ENCODE measurements around the gene PRKAR1B. TPM values are rescaled to one million over a fixed set of nuclear protein-coding genes. Genes with fewer than 3 reads are reported as not detected.

PRKAR1B gene
- total and polyA plus RNA-seq, 10 of the 15 experiments (the other 5 are each of a cell fraction or from before 2014, with no cell fraction given) = 1.4 to 45.6 (median 19.3) TPM

DNA sequence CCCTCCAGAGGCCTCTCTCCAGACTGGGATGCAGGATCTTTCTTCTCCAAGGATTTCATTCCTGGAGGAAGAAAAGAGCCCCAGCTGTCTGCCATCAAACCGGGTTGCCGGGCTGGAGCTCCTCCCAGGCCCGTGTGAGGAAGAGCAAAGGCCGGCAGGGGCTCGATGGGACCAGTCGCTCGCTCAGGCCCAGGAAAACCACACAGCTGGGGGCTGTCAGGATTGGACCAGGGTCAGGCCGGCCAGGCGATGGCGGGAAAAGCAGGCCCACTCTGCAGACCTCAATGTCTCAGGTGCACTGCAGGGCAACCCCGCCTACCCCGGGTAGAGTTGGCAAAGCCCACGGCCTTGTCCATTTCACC, 98.7 kb downstream of the PRKAR1B start (continued):
- TF ChIP-seq IRF5 (IDR thresholded peaks at IDR 0.05; ENCODE audit: borderline replicate concordance) = no peak
- no peak for TF ChIP-seq YY1 (IDR thresholded peaks at IDR 0.05; ENCODE audit: low read depth, low read length)
- TF ChIP-seq RBBP5 (conservative IDR thresholded peaks at IDR 0.05) = no peak
- no peak for TF ChIP-seq NFYA (IDR thresholded peaks at IDR 0.05; ENCODE audit: borderline replicate concordance, low read depth, low read length)
- no peak for TF ChIP-seq SMC3 (IDR thresholded peaks at IDR 0.05; ENCODE audit: borderline replicate concordance, low read length)
- TF ChIP-seq BACH1 (IDR thresholded peaks at IDR 0.05; ENCODE audit: borderline replicate concordance) = no peak

GRCh38 chr7:627661-628401, 99.2 kb downstream of the PRKAR1B start:
- in situ Hi-C loops (cut with MboI) = no loop called here
- Histone ChIP-seq H3K27me3 (replicated peaks in 1 of 2; ENCODE audit: control insufficient read depth in 2 of 2, insufficient read depth in 2 of 2, low read length in 1 of 2) (no peaks in the 10 kb centered on the region), H3K4me2 (ENCODE audit: control insufficient read depth, insufficient read depth) (no peak overlapping the region), H3K79me2 (ENCODE audit: control insufficient read depth, insufficient read depth, low read length) (no peaks in the 10 kb centered on the region), H3K9ac (ENCODE audit: control insufficient read depth, insufficient read depth, low read length) (no peak overlapping the region), H3K9me3 (replicated peaks; ENCODE audit: control insufficient read depth, insufficient read depth, low read length) (peaks cover 1% of the 10 kb centered on the region; the same call in 2 of the 3 replicates), H4K20me1 (ENCODE audit: control insufficient read depth, insufficient read depth) (no peaks in the 10 kb centered on the region), H3K36me3 (ENCODE audit: control insufficient read depth in 2 of 2, insufficient read depth in 2 of 2, low read length in 1 of 2) (no peaks in the 10 kb centered on the region; a peak in 2 of 4 replicates), H3K27ac (ENCODE audit: control insufficient read depth, insufficient read depth) (no peak overlapping the region), H3K4me1 (ENCODE audit: control insufficient read depth, insufficient read depth, low read length) (no peaks in the 10 kb centered on the region), H3K4me3 (no peak overlapping the region), H2AFZ (ENCODE audit: control insufficient read depth, low read depth, low read length) (no peak overlapping the region)
- ChIA-PET SMC1A (ENCODE audit: uncharacterized antibody, unreplicated experiment) (no interaction called here), POLR2A (no interaction called here), CTCF (no interaction called here), RAD21 (ENCODE audit: unreplicated experiment) (no interaction called here)
- DNase-seq (ENCODE audit: low read depth, low spot score) (no peak), ATAC-seq (no peak), FAIRE-seq (no peak)
- intact Hi-C loops (cut with micrococcal nuclease; ENCODE audit: unreplicated experiment) = no loop called here
- TF ChIP-seq KLF5 (IDR thresholded peaks at IDR 0.05; ENCODE audit: partially characterized antibody) (no peak), EGR1 (IDR thresholded peaks at IDR 0.05; ENCODE audit: borderline replicate concordance in 1 of 2, low read depth in 2 of 2, low read length in 2 of 2) (no peak), RBBP5 (conservative IDR thresholded peaks at IDR 0.05) (no peak), ASH2L (IDR thresholded peaks at IDR 0.05; ENCODE audit: borderline replicate concordance, low read depth) (no peak), MXI1 (IDR thresholded peaks at IDR 0.05; ENCODE audit: low read depth, low read length) (no peak), SPI1 (IDR thresholded peaks at IDR 0.05; ENCODE audit: borderline replicate concordance, insufficient read depth, low read depth, low read length) (no peak), SMC3 (IDR thresholded peaks at IDR 0.05; ENCODE audit: borderline replicate concordance, low read length) (no peak), ETV6 (conservative IDR thresholded peaks at IDR 0.05 in 1 of 2, IDR thresholded peaks at IDR 0.05 in 1 of 2; ENCODE audit: borderline replicate concordance in 1 of 2, low read depth in 1 of 2) (no peak), NFXL1 (IDR thresholded peaks at IDR 0.05; ENCODE audit: borderline replicate concordance) (no peak)
- TF ChIP-seq, protein P1, sequence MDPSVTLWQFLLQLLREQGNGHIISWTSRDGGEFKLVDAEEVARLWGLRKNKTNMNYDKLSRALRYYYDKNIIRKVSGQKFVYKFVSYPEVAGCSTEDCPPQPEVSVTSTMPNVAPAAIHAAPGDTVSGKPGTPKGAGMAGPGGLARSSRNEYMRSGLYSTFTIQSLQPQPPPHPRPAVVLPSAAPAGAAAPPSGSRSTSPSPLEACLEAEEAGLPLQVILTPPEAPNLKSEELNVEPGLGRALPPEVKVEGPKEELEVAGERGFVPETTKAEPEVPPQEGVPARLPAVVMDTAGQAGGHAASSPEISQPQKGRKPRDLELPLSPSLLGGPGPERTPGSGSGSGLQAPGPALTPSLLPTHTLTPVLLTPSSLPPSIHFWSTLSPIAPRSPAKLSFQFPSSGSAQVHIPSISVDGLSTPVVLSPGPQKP (IDR thresholded peaks at IDR 0.05; ENCODE audit: low read depth, low read length) = no peak
- no TSS peak for BruUV-seq (replicated peaks)
- WGBS (ENCODE audit: insufficient coverage, insufficient replicate concordance, low lambda C conversion rate, missing lambda C conversion rate) = 92% methylated on average over 29 of the region's 35 CpGs

Data from GM12878 (cell line).